Epithelial cell of proximal tubule (primary cell): ENCODE data around the gene GALK2. TPM values are rescaled to one million over a fixed set of nuclear protein-coding genes. Genes with fewer than 3 reads are reported as not detected.

Source experiments
- DNase-seq: peaks from one replicate; pipeline ENCODE4 v3.0.0-alpha.2; 2011; ENCODE audit warnings: low read depth
- H3K4me3 ChIP-seq: 2 replicates; pipeline ENCODE4 v1.5.1; 2011; ENCODE audit warnings: low read depth, mild to moderate bottlenecking, low read length
- total RNA-seq: library from RNA; depleted of rRNA; stranded (reverse); fragments of >200 nt; gene quantifications from 2 replicates; pipeline ENCODE4 v1.2.3, GENCODE V29; 2015
- TF ChIP-seq, protein P1 (sequence below): conservative IDR thresholded peaks from 2 replicates; pipeline ENCODE4 v1.5.1; 2012; ENCODE audit warnings: low read depth, mild to moderate bottlenecking, low read length

The GALK2 gene
- total RNA-seq, 1 donor from 2014 or later = 37.6 TPM

DNA sequence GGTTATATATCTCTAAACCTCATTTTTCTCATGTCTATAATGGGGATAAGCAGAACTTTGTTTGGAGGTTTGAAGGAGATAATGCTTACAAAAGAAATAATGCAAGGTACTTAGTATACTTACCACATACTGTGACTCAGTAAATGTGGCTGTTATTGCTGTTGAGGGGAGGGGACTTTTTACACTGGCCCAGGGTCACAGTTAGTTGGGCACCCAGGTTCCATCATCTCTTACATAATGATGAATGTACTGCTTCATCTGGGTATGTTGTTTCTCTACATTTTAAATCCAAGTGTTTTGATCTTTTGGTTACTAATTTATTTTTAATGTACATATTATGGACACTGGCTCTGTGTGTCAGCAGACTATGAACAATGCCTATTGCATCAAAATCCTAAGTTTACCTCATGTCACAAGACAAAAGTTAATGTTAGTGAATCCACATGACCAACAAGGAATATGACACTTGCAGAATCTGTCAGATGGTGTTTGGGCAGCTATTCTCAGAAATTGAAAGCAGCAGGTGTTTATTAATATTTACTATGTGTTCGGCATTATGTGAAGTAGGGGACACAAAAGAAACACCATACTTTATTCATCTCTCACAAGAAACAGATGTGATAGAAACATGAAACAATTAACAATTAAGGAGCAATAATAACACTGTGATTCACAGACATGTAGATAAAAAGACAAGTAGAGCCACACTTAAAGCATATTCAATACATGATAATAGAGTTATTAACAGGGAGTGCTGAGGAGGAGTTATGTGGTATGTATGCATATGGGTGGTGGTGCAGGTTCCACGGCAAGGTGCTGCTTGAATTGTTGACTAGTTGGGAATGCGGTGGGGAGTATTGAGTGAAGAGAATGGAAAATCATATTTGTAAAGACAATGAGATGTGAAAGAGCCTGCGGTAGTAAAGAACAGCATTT is 109.7 kb downstream of the GALK2 start:
- TF ChIP-seq, protein P1, sequence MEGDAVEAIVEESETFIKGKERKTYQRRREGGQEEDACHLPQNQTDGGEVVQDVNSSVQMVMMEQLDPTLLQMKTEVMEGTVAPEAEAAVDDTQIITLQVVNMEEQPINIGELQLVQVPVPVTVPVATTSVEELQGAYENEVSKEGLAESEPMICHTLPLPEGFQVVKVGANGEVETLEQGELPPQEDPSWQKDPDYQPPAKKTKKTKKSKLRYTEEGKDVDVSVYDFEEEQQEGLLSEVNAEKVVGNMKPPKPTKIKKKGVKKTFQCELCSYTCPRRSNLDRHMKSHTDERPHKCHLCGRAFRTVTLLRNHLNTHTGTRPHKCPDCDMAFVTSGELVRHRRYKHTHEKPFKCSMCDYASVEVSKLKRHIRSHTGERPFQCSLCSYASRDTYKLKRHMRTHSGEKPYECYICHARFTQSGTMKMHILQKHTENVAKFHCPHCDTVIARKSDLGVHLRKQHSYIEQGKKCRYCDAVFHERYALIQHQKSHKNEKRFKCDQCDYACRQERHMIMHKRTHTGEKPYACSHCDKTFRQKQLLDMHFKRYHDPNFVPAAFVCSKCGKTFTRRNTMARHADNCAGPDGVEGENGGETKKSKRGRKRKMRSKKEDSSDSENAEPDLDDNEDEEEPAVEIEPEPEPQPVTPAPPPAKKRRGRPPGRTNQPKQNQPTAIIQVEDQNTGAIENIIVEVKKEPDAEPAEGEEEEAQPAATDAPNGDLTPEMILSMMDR = no peak
- DNase-seq = peak; percentile 22
- no peak overlapping the region for H3K4me3 ChIP-seq

DNA sequence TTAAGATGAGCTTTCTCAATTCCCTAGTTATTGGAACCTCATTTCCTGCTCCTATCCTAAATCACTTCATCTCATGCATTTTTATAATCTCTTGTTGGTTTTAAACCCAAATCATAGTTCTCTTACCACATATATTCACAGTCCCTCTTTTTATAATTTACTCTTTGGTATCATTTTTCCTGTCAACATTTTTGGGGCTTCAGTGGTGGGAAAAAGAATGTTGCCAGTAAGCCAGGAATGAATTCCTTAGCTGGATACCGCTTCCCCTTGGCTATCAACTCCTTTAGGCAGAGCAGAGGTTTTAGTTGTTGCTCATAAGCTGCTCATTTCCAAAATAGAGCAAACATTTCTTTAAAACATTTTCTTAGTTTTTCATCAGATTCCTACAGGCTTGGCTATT is 112.3 kb downstream of the GALK2 start:
- TF ChIP-seq, protein P1 = no peak
- DNase-seq = no peak
- no peak overlapping the region for H3K4me3 ChIP-seq

DNA sequence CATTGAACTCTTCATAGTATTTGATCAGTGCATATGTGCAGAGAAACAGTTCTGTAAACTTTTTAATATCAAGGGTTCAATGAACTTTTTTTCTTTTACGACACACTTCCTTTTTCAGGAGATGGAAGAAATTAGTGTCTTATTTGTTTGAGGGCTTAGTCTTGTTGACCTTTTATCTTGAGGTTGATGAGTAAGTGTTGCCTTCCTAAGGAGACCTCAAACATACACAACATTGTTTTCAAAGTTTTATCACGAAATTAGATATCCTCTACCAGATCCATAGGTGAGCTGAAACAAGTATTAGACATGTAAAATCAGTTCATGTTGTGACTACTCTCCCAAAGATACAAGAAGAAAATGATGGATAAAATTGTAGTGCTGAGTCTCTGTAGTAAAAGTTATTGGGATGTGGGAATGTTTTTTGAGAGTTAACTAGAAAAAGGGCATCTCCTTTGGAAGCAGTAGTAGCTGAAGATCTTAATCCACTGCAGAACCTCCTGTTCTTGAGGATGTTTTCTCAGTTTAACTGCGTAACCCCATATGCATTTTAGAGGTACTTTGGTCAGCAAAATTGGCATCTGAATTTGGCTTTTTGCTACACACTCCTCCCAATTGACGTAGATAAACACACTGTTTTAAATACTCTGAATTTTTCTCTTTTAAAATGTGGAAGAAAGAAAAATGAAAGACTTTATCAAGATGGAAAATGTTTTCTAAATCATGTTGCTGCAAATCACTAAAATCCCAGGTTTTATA is 116.8 kb downstream of the GALK2 start:
- TF ChIP-seq, protein P1 = no peak

DNA sequence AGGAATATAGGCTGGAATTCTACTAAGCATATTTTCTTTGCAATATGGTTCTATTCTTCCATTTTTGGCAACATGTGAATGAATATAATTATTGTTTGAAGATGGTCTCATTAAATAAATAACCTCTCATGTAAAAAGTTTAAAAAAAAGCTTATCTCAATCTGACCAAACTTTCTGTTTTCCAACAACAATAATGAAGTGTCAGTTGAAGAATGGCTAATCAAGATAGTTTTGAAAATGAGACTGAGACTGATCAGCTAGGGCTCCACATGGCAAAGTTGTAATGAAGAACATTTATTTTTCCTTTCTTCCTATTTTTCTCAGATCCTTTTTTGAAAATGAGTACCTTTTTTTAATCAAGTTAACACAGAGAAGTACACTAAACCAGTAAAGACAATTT is 117.4 kb downstream of the GALK2 start:
- H3K4me3 ChIP-seq = no peak overlapping the region
- no peak for DNase-seq
- TF ChIP-seq, protein P1 = no peak

More for the DNA sequence above, 116.8 kb downstream of the GALK2 start:
- DNase-seq = no peak
- no peak overlapping the region for H3K4me3 ChIP-seq

DNA sequence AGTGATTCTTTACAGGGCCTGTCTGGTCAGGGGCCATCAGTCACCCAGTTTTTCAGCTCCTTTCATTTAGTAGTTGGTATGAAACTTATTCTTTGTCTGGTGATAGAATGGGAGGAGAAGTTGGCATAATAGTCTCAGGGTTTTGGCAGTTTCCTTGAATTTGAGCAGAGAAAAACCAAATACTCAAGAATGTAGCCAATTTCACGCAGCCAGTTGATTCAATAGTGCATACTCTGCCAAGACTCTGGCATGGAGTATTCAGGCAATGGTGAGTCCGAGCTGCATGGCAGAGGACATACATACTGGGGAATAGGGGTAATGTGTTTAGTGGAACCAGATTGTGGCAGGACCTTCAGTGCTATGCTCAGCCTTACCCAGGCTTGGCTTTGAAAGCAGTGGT is 118.3 kb downstream of the GALK2 start:
- TF ChIP-seq, protein P1 = no peak
- no peak for DNase-seq
- no peak overlapping the region for H3K4me3 ChIP-seq

DNA sequence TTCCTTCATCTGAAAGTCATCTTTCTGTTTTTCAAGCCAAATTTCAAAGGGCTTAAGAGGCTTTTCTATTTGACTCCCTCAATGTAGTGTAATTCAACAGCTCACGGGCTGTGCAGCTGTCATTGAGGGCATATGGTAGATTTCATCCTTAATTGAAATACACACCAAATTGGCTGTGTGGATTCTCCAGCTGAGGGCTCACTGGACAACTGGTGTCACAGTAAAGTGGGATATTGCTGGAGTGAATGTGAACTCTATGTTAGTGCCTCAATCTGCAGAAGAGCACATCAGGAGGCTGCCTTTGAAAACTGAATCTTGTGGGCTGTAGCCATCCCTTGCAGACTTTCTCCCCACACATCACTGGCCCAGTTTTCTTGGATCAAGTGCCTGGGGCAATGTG is 120.1 kb downstream of the GALK2 start:
- no peak overlapping the region for H3K4me3 ChIP-seq
- no peak for DNase-seq
- TF ChIP-seq, protein P1 = no peak
